ENCODE measurements around the gene ANKK1.

The ANKK1 gene

GRCh38 chr11:113394919-113395318 is 7.3 kb downstream of the ANKK1 start:
- Histone ChIP-seq H3K4me3 (ENCODE audit: low read length) (no peak overlapping the region), H3K27ac (ENCODE audit: low read depth, low read length) (no peak overlapping the region), H3K9me3 (ENCODE audit: control insufficient read depth, insufficient read depth, low read length) (no peaks in the 10 kb centered on the region), H3K9me2 (replicated peaks; ENCODE audit: control insufficient read depth, low read length) (no peaks in the 10 kb centered on the region), H3K4me2 (ENCODE audit: low read length) (no peak overlapping the region), H4K20me1 (ENCODE audit: control insufficient read depth, insufficient read depth, low read depth, low read length) (no peaks in the 10 kb centered on the region), H3F3A (ENCODE audit: control insufficient read depth, insufficient read depth) (no peaks in the 10 kb centered on the region), H3K27me3 (ENCODE audit: control insufficient read depth, low read length) (no peaks in the 10 kb centered on the region), H3K36me3 (ENCODE audit: control insufficient read depth, low read length) (no peaks in the 10 kb centered on the region), H3K4me1 (ENCODE audit: control insufficient read depth, low read length) (no peaks in the 10 kb centered on the region), H3K79me2 (ENCODE audit: control insufficient read depth, low read length) (no peaks in the 10 kb centered on the region)
- TF ChIP-seq EZH2phosphoT487 (IDR thresholded peaks at IDR 0.05; ENCODE audit: borderline replicate concordance, low read length) (no peak), CTCF (IDR thresholded peaks at IDR 0.05; ENCODE audit: low read depth, low read length, poor library complexity, severe bottlenecking) (no peak)

- Histone ChIP-seq H3K79me2 (ENCODE audit: control insufficient read depth, low read length) (no peaks in the 10 kb centered on the region), H3K27ac (ENCODE audit: low read depth, low read length) (no peak overlapping the region), H4K20me1 (ENCODE audit: control insufficient read depth, insufficient read depth, low read depth, low read length) (no peaks in the 10 kb centered on the region), H3K27me3 (ENCODE audit: control insufficient read depth, low read length) (no peaks in the 10 kb centered on the region), H3K36me3 (ENCODE audit: control insufficient read depth, low read length) (no peaks in the 10 kb centered on the region), H3K9me2 (replicated peaks; ENCODE audit: control insufficient read depth, low read length) (no peaks in the 10 kb centered on the region), H3F3A (ENCODE audit: control insufficient read depth, insufficient read depth) (no peaks in the 10 kb centered on the region), H3K9me3 (ENCODE audit: control insufficient read depth, insufficient read depth, low read length) (no peaks in the 10 kb centered on the region), H3K4me2 (ENCODE audit: low read length) (no peak overlapping the region), H3K4me3 (ENCODE audit: low read length) (no peak overlapping the region), H3K4me1 (ENCODE audit: control insufficient read depth, low read length) (no peaks in the 10 kb centered on the region)
- TF ChIP-seq CTCF (IDR thresholded peaks at IDR 0.05; ENCODE audit: low read depth, low read length, poor library complexity, severe bottlenecking) = no peak
- no peak for TF ChIP-seq EZH2phosphoT487 (IDR thresholded peaks at IDR 0.05; ENCODE audit: borderline replicate concordance, low read length)
Observed at GRCh38 chr11:113395782-113396336, 8.3 kb downstream of the ANKK1 start.

GRCh38 chr11:113396690-113397089 is 9.1 kb downstream of the ANKK1 start:
- Histone ChIP-seq H3K4me3 (ENCODE audit: low read length) (no peak overlapping the region), H3F3A (ENCODE audit: control insufficient read depth, insufficient read depth) (no peaks in the 10 kb centered on the region), H3K79me2 (ENCODE audit: control insufficient read depth, low read length) (no peaks in the 10 kb centered on the region), H3K27ac (ENCODE audit: low read depth, low read length) (no peak overlapping the region), H3K9me3 (ENCODE audit: control insufficient read depth, insufficient read depth, low read length) (no peaks in the 10 kb centered on the region), H3K4me2 (ENCODE audit: low read length) (no peak overlapping the region), H3K36me3 (ENCODE audit: control insufficient read depth, low read length) (no peaks in the 10 kb centered on the region), H3K4me1 (ENCODE audit: control insufficient read depth, low read length) (no peaks in the 10 kb centered on the region), H3K9me2 (replicated peaks; ENCODE audit: control insufficient read depth, low read length) (no peaks in the 10 kb centered on the region), H4K20me1 (ENCODE audit: control insufficient read depth, insufficient read depth, low read depth, low read length) (no peaks in the 10 kb centered on the region), H3K27me3 (ENCODE audit: control insufficient read depth, low read length) (no peaks in the 10 kb centered on the region)
- TF ChIP-seq EZH2phosphoT487 (IDR thresholded peaks at IDR 0.05; ENCODE audit: borderline replicate concordance, low read length) (no peak), CTCF (IDR thresholded peaks at IDR 0.05; ENCODE audit: low read depth, low read length, poor library complexity, severe bottlenecking) (no peak)
